ENCODE measurements around the gene DNM3.

DNA sequence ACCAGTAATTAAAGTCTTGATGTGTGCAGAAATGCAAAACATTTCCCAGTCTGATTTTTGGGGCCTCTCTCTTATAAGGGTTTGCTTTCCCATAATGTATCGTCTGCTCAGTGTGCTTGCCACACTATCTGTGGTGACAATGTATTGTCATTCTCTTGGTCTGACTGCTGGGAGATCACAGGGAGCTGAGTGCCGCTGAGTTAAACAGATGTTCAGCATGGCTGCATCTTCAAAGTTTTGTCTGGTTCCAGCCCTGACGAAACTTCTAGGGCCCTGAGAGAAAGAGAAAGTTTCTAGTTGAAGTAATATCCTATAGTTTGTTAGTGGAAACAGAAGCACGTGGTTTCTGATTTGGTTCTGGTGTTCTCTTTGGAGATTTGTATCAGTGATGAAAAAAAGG lies 42.6 kb downstream of the DNM3 start:
- TF ChIP-seq, protein P1, sequence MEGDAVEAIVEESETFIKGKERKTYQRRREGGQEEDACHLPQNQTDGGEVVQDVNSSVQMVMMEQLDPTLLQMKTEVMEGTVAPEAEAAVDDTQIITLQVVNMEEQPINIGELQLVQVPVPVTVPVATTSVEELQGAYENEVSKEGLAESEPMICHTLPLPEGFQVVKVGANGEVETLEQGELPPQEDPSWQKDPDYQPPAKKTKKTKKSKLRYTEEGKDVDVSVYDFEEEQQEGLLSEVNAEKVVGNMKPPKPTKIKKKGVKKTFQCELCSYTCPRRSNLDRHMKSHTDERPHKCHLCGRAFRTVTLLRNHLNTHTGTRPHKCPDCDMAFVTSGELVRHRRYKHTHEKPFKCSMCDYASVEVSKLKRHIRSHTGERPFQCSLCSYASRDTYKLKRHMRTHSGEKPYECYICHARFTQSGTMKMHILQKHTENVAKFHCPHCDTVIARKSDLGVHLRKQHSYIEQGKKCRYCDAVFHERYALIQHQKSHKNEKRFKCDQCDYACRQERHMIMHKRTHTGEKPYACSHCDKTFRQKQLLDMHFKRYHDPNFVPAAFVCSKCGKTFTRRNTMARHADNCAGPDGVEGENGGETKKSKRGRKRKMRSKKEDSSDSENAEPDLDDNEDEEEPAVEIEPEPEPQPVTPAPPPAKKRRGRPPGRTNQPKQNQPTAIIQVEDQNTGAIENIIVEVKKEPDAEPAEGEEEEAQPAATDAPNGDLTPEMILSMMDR (IDR thresholded peaks at IDR 0.05), result no peak
- no peak for TF ChIP-seq POLR2AphosphoS5 (IDR thresholded peaks at IDR 0.05)
